ENCODE results near the gene TXNDC9. TPM values are rescaled to one million over a fixed set of nuclear protein-coding genes. Genes with fewer than 3 reads are reported as not detected.

The TXNDC9 gene
- total RNA-seq, 1 experiment from 2014 or later = 31.0 TPM

- DNase-seq (ENCODE audit: low spot score) (no peak), ATAC-seq (no peak)
- Mint-ChIP-seq H3K4me1 (peaks cover 10% of the 10 kb centered on the region), H3K4me3 (no peak overlapping the region), H3K27ac (no peak overlapping the region; the same call in 1 of the 2 replicates), H3K27me3 (ENCODE audit: low read depth) (no peaks in the 10 kb centered on the region), H3K9me3 (peaks cover 15% of the 10 kb centered on the region), H3K36me3 (peaks cover 85% of the 10 kb centered on the region)
- POLR2A ChIA-PET = interaction anchor here (0.6 kb wide), 1 partner anchor 299 kb away, joined by 10 read pairs; no protein-coding TSS in a partner anchor
- CTCF ChIA-PET = no interaction called here
- TF ChIP-seq NFYB (CRISPR knock-in tag; conservative IDR thresholded peaks at IDR 0.05; ENCODE audit: low read depth) = no peak
- no peak for TF ChIP-seq CDX4 (CRISPR knock-in tag; IDR thresholded peaks at IDR 0.05; ENCODE audit: borderline replicate concordance)
- no peak for TF ChIP-seq TEAD1 (CRISPR knock-in tag; IDR thresholded peaks at IDR 0.05)
- no peak for TF ChIP-seq AFF4 (CRISPR knock-in tag; IDR thresholded peaks at IDR 0.05; ENCODE audit: borderline replicate concordance)
- TF ChIP-seq FOXP4 (CRISPR knock-in tag; IDR thresholded peaks at IDR 0.05) = no peak
- no peak for TF ChIP-seq ZNF396 (CRISPR knock-in tag; IDR thresholded peaks at IDR 0.05; ENCODE audit: borderline replicate concordance)
Measured at GRCh38 chr2:99376254-99376864, 40.2 kb upstream of the TXNDC9 start.

- no peak for DNase-seq (ENCODE audit: low spot score)
- H3K9me3 Mint-ChIP-seq = peaks cover 15% of the 10 kb centered on the region
- CTCF ChIA-PET = no interaction called here
- POLR2A ChIA-PET = no interaction called here
- TF ChIP-seq ZNF138 (CRISPR knock-in tag; conservative IDR thresholded peaks at IDR 0.05) = no peak
- no peak for TF ChIP-seq ATF3 (CRISPR knock-in tag; conservative IDR thresholded peaks at IDR 0.05)
- no peak for TF ChIP-seq TEAD1 (CRISPR knock-in tag; IDR thresholded peaks at IDR 0.05)
- TF ChIP-seq MYBL2 (CRISPR knock-in tag; IDR thresholded peaks at IDR 0.05) = no peak
- TF ChIP-seq ARID4B (CRISPR knock-in tag; IDR thresholded peaks at IDR 0.05; ENCODE audit: borderline replicate concordance) = no peak
- no peak for TF ChIP-seq MLX (CRISPR knock-in tag; IDR thresholded peaks at IDR 0.05)
- no peak for TF ChIP-seq ZMAT4 (CRISPR knock-in tag; IDR thresholded peaks at IDR 0.05)
- no peak for TF ChIP-seq ZNF532 (CRISPR knock-in tag; IDR thresholded peaks at IDR 0.05; ENCODE audit: borderline replicate concordance)
- H3K27ac Mint-ChIP-seq = no peak overlapping the region
- H3K36me3 Mint-ChIP-seq = peaks cover 80% of the 10 kb centered on the region
- no peaks in the 10 kb centered on the region for H3K4me1 Mint-ChIP-seq
- no peaks in the 10 kb centered on the region for H3K27me3 Mint-ChIP-seq (ENCODE audit: low read depth)
- no peak overlapping the region for H3K4me3 Mint-ChIP-seq
- no peak for ATAC-seq
Measured at GRCh38 chr2:99374747-99375146, 38.6 kb upstream of the TXNDC9 start.
